Hematopoietic multipotent progenitor cell treated with erythropoietin and hydrocortisone succinate and interleukin-3 and kit ligand, for 4 days (in vitro differentiated cells): ENCODE measurements around the gene TMEM121B.
"Not testable (repeated sequence)": the region's sequence is repeated elsewhere in the genome, so short reads cannot be mapped to it uniquely, and the experiment has no call there.

Source experiments
- DNase-seq: peaks from one replicate; pipeline ENCODE4 v3.0.0-alpha.2; 2015

TMEM121B gene

DNA sequence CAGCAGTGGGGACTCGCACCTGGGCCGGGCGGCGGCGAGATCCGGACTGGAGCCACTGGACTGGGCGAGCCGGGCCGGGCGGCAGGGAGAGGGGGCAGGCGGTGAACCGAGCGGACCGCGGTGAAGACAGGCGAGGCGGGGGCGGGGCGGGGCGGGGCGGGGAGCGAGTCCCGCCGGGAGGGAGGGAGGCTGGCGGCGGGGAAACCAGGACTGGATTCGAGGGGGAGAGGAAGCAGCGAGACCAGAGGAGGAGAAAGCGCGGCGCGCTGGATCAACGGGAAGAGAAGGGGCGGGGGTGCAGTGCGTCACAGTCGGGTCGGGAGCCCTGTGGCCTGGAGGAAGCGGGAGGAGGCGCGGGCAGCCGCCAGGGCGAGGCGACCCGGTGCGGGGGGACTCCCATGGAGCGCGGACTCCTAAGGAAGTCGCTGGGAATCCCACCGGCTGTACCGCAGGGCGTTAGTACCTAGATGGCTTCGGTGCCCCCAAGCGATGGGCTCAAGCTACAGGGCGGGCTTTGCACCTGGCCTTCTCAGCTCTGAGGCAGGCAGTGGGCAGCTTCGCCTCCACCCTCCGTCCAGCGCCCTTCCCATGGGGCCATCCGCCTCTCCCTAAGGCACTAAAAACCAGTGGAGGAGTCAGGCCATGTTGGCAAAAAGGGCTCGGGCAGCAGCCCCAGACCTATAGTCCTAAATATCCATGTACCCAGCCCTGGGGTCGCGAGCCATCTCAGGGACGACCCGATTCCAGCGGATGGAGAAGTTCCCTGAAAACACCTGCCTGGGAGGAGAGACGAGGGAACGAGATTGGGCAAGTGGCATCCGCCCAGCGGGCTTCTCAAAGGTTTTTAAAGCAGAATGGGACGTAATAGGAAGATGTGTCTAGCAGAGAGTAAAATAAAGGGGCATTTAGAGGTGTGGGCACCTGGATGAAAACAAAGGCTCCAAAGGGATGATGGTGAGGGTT, at the start of gene TMEM121B:
TMEM121B (minus strand) TSS at position 128 of the 963 bp plus-strand sequence. CDS start 233 bp downstream, outside the sequence.
- peak; percentile 46 for DNase-seq

DNA sequence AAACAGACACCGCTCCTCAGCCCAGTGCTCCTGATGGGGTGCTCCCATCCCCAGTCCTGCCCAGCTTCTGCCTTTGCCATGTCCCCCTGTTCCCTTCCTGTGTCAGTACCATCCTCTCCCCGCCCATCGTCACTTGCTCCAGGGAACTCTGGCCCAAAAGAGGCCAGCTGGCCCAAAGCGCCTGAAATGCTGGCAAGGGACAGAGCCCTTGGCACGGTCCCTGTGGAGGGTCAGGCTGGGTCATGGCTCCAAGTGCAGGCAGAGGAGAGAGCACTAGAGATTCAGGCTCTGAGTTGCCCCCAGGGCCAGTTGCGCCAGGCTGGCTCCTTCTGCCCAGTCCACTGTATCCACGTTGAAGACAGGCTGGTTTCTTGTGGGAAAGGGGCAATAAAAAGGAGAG, 46.3 kb upstream of the TMEM121B start:
- no peak for DNase-seq

DNA sequence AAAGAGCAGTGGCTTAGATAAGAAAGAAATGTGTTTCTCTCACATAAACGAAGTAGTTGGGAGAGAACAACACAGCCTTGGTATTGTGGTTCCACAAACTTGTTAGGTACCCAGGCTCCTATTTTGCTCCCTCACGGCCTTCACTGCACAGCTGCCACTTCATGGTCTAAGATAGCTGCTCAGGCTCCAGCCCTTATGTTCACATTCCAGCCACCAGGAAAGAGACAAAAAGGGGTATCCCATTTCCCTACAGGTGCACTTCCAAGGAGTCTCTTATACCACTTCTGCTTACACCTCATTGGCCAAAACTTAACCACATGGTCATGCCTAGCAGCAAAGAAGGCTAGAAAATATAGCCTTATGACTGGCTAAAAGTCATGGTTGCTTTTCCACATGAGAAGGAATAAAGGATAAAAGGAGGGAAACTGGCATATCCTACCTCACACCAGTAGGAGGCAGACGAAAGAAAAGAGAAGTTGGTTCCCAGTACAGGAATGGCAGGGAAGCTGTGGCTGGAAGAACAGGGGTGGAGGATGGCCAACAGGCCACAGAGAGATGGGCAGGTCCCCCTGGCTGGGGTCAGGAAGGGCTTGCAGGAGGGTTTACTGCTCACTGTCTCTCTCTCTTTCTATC, 43.3 kb upstream of the TMEM121B start:
- no peak for DNase-seq

GRCh38 chr22:17162731-17163130, 41.6 kb upstream of the TMEM121B start:
- no peak for DNase-seq

GRCh38 chr22:17161991-17162390, 40.8 kb upstream of the TMEM121B start:
- DNase-seq: no peak

DNA sequence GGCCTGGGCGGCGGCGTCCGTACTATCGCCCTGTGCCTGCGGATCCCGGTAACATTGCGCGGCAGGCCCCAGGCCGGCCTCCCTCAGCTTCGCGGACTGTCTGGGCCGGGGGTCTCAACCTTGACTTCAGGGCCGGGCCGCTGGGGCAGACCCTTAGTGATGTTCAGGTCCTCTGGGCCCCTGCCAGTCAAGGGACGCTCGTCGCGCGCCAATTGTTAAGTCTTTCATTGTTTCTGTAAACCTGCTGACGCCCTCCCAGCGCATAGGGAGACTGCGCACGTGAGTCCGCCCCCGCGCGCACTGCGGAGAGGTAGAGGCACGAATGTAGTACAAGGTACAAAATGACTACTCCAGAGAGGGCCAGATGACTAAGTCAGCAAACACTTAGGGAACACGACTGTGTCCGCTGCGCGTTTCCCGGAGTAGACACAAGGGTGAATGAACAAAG, 38.4 kb upstream of the TMEM121B start:
- peak; percentile 28 for DNase-seq

DNA sequence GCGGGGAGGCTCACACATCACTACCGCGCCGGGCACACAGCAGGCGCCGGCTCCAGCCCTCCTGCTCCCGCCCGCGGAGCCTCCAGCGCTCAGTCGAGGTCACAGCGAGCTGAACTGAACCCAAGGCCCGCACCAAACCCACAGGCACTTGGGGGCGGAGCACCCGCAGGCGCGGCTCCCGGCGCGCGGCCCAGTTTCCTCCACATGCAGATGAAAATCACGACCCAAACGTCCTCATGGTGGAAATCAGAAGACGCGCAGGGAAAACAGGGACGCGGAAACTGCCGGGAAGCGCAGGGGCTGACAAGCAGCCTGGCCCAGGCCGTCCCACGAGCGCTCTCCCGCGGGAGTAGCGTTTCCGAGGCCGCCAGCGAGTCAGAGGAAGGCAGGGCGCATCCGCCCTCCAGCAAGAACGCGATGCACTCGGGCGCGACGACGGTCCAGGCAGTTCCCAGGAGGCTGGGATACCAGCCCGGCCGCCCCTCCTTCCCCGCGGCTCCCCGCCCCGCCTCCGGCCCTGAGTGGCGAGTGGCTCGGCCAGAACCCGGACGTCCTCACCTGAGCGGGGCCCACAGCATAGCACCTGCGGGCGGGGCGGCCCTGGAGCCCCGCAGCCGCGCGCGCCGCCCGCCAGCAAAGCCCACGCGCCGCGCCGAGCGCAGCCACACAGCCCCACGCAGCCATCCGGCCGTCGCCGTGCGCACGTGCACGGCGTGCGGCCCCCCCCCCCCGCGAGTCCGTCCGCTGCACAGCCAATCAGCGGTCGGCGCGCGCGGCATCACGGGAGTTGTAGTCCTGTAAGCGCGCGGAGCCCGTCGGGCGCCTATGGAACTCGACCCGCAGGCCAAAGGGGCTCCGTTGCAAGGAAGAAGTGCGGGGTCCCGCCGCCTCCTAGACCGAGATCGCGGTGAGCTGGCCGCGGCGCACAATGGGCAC, 37.7 kb upstream of the TMEM121B start, which contains the start of gene HDHD5:
HDHD5 (minus strand) TSS at position 710 of the 936 bp plus-strand sequence; CDS start at position 684, 26 bp downstream.
- DNase-seq: peak; percentile 89

- DNase-seq: no peak
Observed at GRCh38 chr22:17158176-17158567, 37.0 kb upstream of the TMEM121B start.

- DNase-seq: no peak
Observed at GRCh38 chr22:17157714-17158113, 36.6 kb upstream of the TMEM121B start.

DNA sequence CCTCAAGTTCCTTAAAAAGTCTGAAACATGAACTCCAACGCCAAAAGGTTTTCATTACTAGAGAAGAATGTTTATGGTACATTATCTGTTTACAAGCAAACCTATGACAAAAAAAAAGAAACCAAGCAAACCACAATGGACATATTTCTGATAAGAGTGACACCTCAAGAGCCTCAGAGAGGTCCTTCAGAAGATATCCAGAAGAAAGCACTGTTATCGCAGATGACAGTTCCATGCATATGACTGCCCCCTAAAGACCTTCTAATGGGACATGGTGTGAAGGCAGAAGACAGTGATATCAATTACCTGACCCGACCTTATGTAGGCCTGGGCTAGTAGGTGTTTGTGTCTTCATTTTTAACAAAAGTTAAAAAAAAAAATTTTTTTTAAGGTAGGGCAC, 34.8 kb upstream of the TMEM121B start:
- peak; percentile 36 for DNase-seq

- DNase-seq: no peak
Observed at GRCh38 chr22:17152971-17153370, 31.8 kb upstream of the TMEM121B start.

GRCh38 chr22:17152340-17152739, 31.2 kb upstream of the TMEM121B start:
- no peak for DNase-seq

- no peak for DNase-seq
Observed at GRCh38 chr22:17149076-17149815, 28.1 kb upstream of the TMEM121B start.

GRCh38 chr22:17147458-17147857, 26.3 kb upstream of the TMEM121B start:
- DNase-seq: not testable (repeated sequence)

GRCh38 chr22:17145021-17145680, 24.0 kb upstream of the TMEM121B start:
- DNase-seq: no peak

DNA sequence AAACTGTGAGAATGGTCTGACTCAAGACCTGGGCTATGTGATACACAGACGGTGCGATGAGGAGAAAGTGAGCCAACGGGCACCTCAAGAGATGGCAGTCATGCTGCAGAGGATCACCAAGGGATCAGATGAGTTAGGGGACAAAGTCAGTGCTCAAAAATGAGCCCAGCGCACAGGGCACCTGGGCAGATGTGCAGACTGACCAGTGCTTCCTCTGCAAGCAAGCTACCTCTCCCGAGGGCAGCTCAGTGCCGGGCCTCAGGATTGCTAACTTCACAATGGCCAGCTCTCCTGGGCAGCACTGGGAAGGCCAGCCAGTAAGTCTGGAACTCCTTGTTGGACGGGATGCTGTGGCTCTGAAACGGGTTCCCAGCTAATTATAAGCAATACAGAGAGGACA, 22.7 kb upstream of the TMEM121B start:
- no peak for DNase-seq

DNA sequence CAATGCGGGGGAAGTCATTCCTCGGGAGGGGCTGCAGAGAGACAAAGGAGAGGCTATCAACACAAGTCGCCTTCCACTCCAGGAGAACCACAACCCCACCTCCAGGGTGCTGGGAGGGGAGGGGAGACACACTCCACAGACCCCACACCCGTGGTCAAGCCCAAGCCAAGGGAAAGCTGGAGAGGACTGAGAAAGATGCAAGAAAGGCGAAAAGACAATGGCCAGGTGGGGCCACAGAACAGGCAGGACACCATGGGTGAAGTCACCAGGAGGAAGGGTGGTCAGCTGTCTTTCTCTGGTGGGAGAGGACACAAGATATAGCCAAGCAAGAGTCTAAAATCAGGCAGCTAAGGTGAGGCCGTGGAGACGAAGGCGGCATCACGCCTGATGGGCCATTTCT, 21.9 kb upstream of the TMEM121B start:
- no peak for DNase-seq

DNA sequence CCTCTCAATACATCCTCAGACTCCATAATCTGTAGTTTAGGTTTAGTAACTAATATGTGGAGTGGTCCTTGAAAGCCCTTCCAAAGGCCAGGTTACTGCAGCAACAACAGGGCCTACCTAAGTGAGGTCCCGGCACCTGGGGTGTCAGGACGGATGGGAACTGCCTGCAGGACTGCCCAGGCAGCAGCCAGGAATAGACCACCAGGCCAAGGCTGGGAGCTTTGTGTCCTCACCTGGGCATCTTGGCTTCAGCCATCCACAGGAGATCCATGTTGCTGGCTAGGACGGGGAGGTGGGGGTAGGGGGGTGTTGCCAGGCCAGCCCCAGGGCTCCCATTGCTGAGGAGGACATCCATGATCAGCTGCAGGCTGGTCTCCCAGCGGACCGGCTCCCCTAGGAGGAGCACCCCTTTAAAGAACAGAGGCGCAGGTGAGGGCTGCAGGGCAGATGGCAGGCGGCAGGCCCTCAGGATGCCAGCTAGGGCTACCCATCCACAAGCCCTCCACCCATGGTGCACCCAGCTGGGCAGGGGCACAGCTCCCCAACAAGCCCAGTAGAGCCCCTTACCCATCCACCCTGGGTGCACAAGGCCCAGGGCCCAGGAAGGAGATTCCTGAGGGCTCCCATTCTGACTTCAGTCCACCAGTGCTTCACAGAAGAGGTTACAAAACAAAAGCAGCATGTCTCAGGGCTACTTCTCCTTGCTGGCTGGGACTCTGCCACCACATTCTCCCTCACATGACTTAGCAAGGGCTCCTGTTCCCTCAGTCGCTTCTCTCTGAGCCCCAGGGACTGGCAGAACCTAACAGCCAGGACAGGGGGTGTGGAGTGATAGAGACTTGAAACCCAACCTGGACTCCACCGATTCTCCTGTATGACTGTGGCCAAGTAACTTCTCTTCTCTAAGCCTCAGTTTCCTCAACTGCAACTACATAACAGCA, 19.9 kb upstream of the TMEM121B start:
- DNase-seq: no peak

DNA sequence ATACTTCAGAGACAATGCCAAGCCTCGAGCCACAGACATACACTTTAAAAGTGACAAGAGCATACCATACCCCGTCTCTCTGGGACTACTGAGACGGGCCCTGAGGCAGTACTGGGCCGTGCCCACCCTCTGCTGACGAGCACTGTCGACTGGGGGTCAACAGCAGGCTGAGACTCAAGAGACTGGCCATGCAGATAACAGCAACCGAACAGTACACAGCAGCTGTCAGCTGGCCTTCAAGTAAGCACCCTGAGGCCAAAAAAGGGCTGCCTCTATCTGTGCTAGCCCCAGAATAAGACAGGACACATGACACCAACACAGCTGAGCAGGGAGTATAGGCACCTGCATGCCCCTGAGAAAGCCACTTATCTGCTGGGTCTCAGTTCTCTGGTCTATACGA, 18.9 kb upstream of the TMEM121B start:
- DNase-seq: no peak

DNA sequence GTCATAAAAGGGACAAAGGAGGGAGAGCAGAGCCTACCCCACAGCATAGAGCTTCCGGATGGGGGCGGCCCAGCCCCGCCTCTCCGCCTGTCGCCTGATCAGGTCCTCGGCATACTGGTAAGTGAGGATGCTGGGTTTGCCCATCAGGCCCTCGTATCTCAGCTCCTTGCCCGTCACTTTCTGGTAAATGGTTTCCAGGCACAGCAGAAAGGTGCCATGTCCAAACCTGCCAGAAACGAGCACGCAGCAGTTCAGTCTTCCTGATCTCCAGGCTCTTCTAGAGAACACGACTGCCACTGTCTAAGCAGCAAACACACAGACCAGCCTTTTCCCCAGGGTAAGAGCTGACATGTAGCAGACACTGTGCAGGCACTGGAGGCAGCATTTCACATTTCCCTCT, 17.4 kb upstream of the TMEM121B start:
- DNase-seq: no peak
